Smooth muscle cell (in vitro differentiated cells): ENCODE measurements around the gene ANO2. TPM values are rescaled to one million over a fixed set of nuclear protein-coding genes. Genes with fewer than 3 reads are reported as not detected.

ENCODE experiments used
- DNase-seq: peaks from one replicate; lab custom pipeline; 2025; ENCODE audit not compliant: unreplicated experiment; lab: John Stamatoyannopoulos, UW
- H2AFZ ChIP-seq: fragments of 200-600 bp; sonication (generic); 2 replicates; pipeline ENCODE4 v1.6.0; 2016; ENCODE audit warnings: antibody characterized with exemption, low read depth, mild to moderate bottlenecking
- H3F3A ChIP-seq: fragments of 200-600 bp; sonication (generic); 2 replicates; pipeline ENCODE4 v1.6.0; 2017; ENCODE audit warnings: antibody characterized with exemption, low read depth
- H3K27ac ChIP-seq: fragments of 200-600 bp; sonication (generic); 2 replicates; pipeline ENCODE4 v1.5.1; 2016; ENCODE audit warnings: low read depth, mild to moderate bottlenecking
- H3K27me3 ChIP-seq: fragments of 200-600 bp; sonication (generic); 2 replicates; pipeline ENCODE4 v1.6.1; 2016; ENCODE audit warnings: low read depth, mild to moderate bottlenecking
- H3K36me3 ChIP-seq: fragments of 200-600 bp; sonication (generic); 2 replicates; pipeline ENCODE4 v1.5.1; 2016; ENCODE audit warnings: low read depth
- H3K4me1 ChIP-seq: fragments of 200-600 bp; sonication (generic); 2 replicates; pipeline ENCODE4 v1.5.1; 2016; ENCODE audit warnings: low read depth
- H3K4me2 ChIP-seq: fragments of 200-600 bp; sonication (generic); 2 replicates; pipeline ENCODE4 v1.6.0; 2016; ENCODE audit warnings: mild to moderate bottlenecking
- H3K4me3 ChIP-seq: fragments of 200-600 bp; sonication (generic); 2 replicates; pipeline ENCODE4 v1.5.1; 2016; ENCODE audit warnings: mild to moderate bottlenecking
- H3K79me2 ChIP-seq: fragments of 200-600 bp; sonication (generic); 2 replicates; pipeline ENCODE4 v1.6.0; 2016; ENCODE audit warnings: low read depth, mild to moderate bottlenecking
- H3K9ac ChIP-seq: fragments of 200-600 bp; sonication (generic); 2 replicates; pipeline ENCODE4 v1.6.0; 2016; ENCODE audit warnings: low read depth
- H3K9me3 ChIP-seq: fragments of 200-600 bp; sonication (generic); replicated peaks from 2 replicates; pipeline ENCODE4 v1.5.1; 2016; ENCODE audit warnings: low read depth
- H4K20me1 ChIP-seq: fragments of 200-600 bp; sonication (generic); 2 replicates; pipeline ENCODE4 v1.6.0; 2016; ENCODE audit warnings: low read depth
- WGBS: methylation state at CpG from one replicate; pipeline ENCODE4 v1.1.7; 2016; ENCODE audit warnings: low lambda C conversion rate; 5-methylcytosine and 5-hydroxymethylcytosine counted together
- polyA plus RNA-seq: library from polyadenylated mRNA; unstranded; fragments of >200 nt; fragmentation: Nextera tagmentation; extraction: Ambion mirVana; gene quantifications from 2 replicates; pipeline ENCODE4 v1.2.1, GENCODE V29; 2016
- total RNA-seq: library from RNA; depleted of rRNA; stranded (reverse); fragments of >200 nt; gene quantifications from 2 replicates; pipeline ENCODE4 v1.2.3, GENCODE V29; 2014
- TF ChIP-seq, protein P1 (sequence below): fragments of 200-600 bp; sonication (generic); IDR thresholded peaks from 2 replicates; pipeline ENCODE4 v1.5.1; 2017; ENCODE audit warnings: borderline replicate concordance, mild to moderate bottlenecking, antibody characterized with exemption; ENCODE audit not compliant: insufficient read depth, poor library complexity, severe bottlenecking

ANO2 gene
- total and polyA plus RNA-seq, 2 experiments from 2014 or later = 0.18 TPM; not detected in 1

DNA sequence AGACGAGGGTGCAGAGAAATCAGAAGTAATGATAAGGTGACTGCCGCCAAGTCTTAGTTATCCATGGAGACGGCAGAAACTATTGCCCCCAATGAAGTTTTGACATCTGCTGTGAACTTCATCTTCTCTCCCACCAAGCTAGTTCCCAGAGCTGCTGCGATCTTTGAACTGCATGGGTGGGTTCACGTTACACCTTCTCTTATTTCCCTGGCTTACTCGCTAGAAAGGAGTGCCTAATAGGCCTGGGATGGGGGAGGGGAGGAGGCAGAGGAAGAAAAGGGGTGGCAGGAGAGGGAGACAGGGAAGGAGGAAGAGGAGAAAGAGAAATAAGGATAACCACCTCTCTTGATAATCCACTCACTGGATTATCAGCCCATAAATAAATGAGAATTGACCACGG lies 356.0 kb downstream of the ANO2 start:
- no peaks in the 10 kb centered on the region for H3K27me3 ChIP-seq
- no peak overlapping the region for H3K27ac ChIP-seq
- H3K9ac ChIP-seq = no peak overlapping the region
- no peaks in the 10 kb centered on the region for H3K79me2 ChIP-seq
- no peaks in the 10 kb centered on the region for H3F3A ChIP-seq
- H3K36me3 ChIP-seq = no peaks in the 10 kb centered on the region
- no peaks in the 10 kb centered on the region for H4K20me1 ChIP-seq
- no peak overlapping the region for H3K4me3 ChIP-seq
- no peak overlapping the region for H3K4me2 ChIP-seq
- H2AFZ ChIP-seq = no peak overlapping the region
- H3K4me1 ChIP-seq = peaks cover 33% of the 10 kb centered on the region
- 78% methylated on average over 7 of the region's 7 CpGs for WGBS
- H3K9me3 ChIP-seq = no peaks in the 10 kb centered on the region
- TF ChIP-seq, protein P1, sequence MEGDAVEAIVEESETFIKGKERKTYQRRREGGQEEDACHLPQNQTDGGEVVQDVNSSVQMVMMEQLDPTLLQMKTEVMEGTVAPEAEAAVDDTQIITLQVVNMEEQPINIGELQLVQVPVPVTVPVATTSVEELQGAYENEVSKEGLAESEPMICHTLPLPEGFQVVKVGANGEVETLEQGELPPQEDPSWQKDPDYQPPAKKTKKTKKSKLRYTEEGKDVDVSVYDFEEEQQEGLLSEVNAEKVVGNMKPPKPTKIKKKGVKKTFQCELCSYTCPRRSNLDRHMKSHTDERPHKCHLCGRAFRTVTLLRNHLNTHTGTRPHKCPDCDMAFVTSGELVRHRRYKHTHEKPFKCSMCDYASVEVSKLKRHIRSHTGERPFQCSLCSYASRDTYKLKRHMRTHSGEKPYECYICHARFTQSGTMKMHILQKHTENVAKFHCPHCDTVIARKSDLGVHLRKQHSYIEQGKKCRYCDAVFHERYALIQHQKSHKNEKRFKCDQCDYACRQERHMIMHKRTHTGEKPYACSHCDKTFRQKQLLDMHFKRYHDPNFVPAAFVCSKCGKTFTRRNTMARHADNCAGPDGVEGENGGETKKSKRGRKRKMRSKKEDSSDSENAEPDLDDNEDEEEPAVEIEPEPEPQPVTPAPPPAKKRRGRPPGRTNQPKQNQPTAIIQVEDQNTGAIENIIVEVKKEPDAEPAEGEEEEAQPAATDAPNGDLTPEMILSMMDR = no peak
- DNase-seq = no peak

DNA sequence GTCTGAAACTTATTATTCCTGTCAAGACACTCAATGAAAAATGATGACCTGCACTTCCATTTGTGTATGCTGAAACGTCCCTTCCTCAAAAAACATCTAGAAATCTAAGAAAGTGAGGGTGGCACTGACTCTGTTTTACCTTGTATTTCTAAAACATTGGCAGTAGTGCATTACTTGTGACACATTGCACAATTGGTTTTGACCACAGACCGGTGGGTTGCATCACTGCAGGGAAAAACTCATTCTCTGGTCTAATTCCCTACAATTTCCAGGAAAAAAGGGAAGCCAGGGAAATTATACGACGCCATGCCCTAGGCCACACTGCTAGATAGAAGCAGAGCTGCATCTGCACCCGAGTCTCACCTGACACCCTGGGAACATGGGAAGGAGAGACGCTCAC lies 356.5 kb downstream of the ANO2 start:
- no peaks in the 10 kb centered on the region for H3F3A ChIP-seq
- no peak overlapping the region for H2AFZ ChIP-seq
- no peaks in the 10 kb centered on the region for H3K79me2 ChIP-seq
- TF ChIP-seq, protein P1 = no peak
- H3K9me3 ChIP-seq = no peaks in the 10 kb centered on the region
- peaks cover 33% of the 10 kb centered on the region for H3K4me1 ChIP-seq
- H4K20me1 ChIP-seq = no peaks in the 10 kb centered on the region
- H3K9ac ChIP-seq = no peak overlapping the region
- no peaks in the 10 kb centered on the region for H3K36me3 ChIP-seq
- WGBS = 87% methylated on average over 6 of the region's 6 CpGs
- H3K4me3 ChIP-seq = no peak overlapping the region
- H3K27ac ChIP-seq = no peak overlapping the region
- H3K4me2 ChIP-seq = no peak overlapping the region
- DNase-seq = no peak
- no peaks in the 10 kb centered on the region for H3K27me3 ChIP-seq

DNA sequence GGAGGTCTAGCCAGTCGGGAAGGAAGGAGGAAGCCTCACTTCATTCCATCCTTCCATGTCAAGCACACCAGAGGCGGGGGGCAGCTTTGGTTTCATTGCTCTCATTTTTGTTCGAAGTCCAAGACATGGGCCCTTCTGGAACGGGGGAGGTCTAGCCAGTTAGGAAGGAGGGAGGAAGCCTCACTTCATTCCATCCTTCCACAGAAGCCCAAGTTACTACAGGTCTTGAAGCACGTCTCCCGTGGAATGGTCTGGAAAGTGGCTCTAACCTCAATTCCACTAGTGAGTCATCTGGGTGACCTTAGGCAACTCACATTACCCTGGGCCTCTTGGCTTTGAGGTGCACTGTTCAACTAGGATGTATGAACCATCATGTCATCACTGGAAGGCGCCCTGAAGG lies 356.9 kb downstream of the ANO2 start:
- Histone ChIP-seq H3K9ac (no peak overlapping the region), H3F3A (no peaks in the 10 kb centered on the region), H3K36me3 (no peaks in the 10 kb centered on the region), H3K4me1 (peaks cover 33% of the 10 kb centered on the region), H3K27ac (no peak overlapping the region), H3K4me3 (no peak overlapping the region), H4K20me1 (no peaks in the 10 kb centered on the region), H2AFZ (no peak overlapping the region), H3K4me2 (no peak overlapping the region), H3K9me3 (no peaks in the 10 kb centered on the region), H3K27me3 (no peaks in the 10 kb centered on the region), H3K79me2 (no peaks in the 10 kb centered on the region)
- WGBS = 85% methylated on average over 7 of the region's 7 CpGs
- no peak for DNase-seq
- TF ChIP-seq, protein P1 = no peak

DNA sequence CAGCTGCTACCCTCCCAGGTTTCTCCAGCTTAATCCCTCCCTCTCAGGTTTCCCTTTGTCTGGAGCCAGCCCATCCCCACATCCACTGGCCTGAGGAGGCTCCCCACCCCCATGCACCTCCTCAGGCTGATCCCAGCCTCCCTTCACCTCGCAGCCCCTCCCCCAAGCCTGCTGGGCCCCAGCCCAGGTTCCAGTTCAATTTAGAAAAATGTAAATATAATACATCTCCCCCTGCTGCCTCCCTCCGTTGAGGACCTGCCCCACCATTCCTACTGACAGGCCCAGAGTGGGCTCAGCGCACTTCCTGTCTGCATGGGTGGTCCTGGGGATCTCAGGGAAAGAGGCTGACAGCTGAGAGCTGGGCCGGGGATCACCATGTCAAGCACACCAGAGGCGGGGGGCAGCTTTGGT lies 357.3 kb downstream of the ANO2 start:
- Histone ChIP-seq H3K4me1 (peaks cover 33% of the 10 kb centered on the region), H3K79me2 (no peaks in the 10 kb centered on the region), H3K27ac (no peak overlapping the region), H4K20me1 (no peaks in the 10 kb centered on the region), H3K4me3 (no peak overlapping the region), H3K9ac (no peak overlapping the region), H2AFZ (no peak overlapping the region), H3F3A (no peaks in the 10 kb centered on the region), H3K9me3 (no peaks in the 10 kb centered on the region), H3K4me2 (no peak overlapping the region), H3K27me3 (no peaks in the 10 kb centered on the region), H3K36me3 (no peaks in the 10 kb centered on the region)
- WGBS = 82% methylated on average over 5 of the region's 5 CpGs
- TF ChIP-seq, protein P1 = no peak
- no peak for DNase-seq
